HT-29 (cell line): ENCODE measurements around the gene RIPK4. TPM values are rescaled to one million over a fixed set of nuclear protein-coding genes. Genes with fewer than 3 reads are reported as not detected.

ENCODE experiments used
- DNase-seq: peaks from one replicate; pipeline ENCODE4 v3.0.0-alpha.2; 2015; ENCODE audit warnings: low spot score
- total RNA-seq: library from RNA; depleted of rRNA; stranded (reverse); fragments of >200 nt; shearing (Covaris generic); gene quantifications from 2 replicates; pipeline ENCODE4 v1.2.3, GENCODE V29; 2014; rRNA removed

RIPK4 gene
- total RNA-seq, result 54.3 and 60.9 TPM in 2 replicates

- peak; percentile 91 for DNase-seq
Observed at GRCh38 chr21:41766883-41767605, at the start of gene RIPK4. TSS of gene RIPK4 (minus strand) at chr21:41767052. CDS start at chr21:41767041, 11 bp downstream.

DNA sequence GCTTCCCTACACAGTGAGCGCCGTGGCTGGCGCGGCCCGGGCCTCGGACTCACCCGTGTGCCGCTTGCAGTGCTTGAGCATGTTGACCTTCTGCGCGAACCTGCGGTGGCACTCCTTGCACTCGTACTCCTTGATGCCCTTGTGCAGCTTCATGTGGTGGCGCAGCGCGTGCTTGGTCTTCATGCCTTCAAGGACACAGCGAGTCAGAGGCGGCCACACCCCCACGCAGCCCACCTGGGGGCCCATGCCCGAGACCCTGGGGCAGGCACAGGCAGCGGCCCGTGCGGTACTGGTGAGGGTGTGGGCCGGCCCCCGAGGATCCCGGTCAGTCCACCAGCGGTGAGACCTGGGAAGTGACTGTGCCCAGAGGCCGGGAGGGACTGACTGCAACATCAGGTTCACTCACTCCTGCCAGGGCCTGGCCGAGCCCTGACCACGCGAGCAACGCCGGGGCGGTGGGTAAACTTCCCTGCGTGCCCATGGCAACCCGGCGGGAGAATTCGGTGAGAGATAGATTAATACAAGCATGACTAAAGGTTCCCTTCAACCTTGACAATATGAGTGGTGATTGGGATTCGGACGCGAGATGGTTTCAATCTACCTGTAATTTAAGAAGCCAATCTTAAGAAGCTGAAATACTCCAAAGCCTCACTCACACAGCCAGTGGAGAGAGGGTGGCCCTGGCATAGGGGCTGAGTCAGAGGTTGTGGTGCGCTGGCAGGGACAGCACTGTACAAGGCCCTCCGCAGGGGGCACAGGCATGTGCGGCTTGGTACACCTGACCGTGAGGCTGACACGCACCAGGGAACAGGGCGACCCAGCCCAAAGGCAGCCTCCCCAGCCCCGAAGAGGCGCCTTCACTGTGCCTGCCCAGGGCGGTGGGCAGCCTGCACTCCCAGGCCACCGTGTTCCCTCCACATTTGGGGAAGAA lies 49.1 kb upstream of the RIPK4 start:
- no peak for DNase-seq

DNA sequence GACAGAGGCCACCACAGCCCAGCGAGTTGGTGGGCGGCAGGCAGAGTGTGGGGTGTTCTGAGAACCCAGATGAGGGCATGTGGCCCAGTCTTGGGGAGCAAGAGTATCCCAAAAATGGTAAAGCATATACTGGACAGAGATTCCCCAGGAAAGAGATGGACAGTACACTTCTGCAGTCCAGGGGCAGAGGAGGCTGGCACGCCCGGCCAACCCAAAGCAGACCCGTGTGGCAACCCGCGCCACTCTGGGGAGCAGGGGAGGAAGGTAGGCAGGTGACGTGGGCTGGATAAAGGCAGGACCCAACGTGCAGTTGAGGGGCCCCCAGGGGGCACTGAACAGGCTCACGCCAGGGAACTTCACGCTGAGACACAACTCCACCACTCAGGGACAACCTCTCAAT lies 46.4 kb upstream of the RIPK4 start:
- DNase-seq, result no peak

GRCh38 chr21:41812679-41813078 lies 45.8 kb upstream of the RIPK4 start:
- DNase-seq, result no peak

DNA sequence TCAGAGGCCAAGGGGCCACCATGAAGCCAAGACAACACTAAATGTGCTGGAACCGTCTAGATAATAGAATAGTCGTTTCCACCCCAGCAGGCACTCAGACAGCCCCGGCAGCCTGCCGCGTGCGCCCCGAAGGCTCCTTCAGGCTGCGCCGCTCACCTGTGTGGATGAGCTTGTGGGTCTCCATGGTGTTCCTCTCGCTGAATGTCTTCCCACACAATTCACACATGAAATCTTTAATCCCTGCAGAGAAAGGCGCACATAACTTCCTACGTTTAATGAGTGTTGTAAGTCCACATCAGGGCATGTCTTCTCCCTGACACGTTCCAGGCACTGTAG lies 43.7 kb upstream of the RIPK4 start:
- no peak for DNase-seq

DNA sequence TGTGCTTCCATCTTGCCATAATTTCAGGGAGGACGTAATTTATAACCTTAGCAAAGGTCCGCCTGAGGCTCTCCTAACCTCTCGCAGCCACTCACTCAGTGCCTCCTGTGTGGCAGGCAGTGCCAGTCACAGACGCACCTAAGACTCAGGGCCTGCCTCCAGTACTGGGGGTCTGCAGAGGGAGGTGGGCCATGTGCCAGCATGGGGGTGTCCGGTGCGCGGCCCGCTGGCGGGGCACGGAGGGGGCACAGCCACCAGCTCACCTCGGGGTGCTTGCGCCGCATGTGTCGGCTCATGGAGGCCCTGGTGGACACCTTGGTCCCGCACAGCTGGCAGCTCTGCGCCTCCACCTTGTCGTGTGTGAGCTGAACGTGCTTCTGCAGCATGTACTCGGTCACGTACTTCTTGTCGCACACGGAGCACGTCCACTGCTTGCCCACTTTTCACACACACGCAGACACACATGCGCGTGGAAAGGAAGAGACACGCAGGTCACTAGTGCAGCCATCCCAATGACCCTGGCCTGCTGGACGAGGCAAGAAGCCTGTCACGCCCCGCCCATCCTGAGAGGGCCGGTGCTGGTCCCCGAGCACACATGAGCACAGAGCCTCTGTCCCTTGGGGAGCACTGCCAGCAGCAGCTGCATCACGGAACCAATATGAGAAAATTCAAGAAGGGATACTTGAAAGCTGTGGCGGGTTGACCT lies 43.2 kb upstream of the RIPK4 start:
- DNase-seq, result no peak

DNA sequence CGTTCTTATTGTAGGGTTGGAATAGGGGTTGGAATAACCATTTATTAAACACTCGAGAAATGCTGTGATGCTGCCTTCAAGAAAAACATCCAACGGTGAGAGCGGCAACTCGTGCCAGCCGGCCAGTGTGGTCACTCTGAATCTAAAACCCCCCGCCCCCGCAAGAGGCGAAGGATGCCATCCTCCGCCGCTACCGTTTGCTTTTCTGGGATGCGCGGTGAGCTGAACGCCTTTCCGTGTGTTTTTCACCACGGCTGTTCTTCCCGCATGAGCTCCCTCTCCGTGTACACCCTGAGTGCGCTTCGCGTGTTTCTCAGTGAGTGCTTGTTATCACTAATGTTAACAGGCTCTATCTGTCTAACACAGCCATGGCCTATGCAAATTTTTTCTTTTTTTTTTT lies 42.0 kb upstream of the RIPK4 start:
- no peak for DNase-seq

DNA sequence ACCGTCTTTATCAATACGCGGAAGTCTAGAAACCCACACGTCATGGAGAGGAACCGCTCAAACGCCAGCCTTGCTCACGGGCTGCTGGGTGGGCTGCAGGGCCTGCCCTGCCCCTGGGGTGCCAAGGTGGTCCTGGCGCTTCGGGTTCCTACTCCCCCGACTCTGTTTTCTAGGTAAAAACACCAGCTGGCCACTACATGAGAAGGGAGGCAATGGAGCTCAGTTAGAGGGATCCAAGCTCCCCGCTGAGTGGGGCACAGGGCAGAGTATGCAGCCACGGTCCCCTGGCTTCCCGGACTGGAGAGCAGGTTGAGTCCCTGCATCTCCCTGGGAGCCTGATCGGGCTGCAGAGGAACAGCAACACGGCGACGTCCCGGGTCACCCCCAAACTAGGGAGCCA lies 41.2 kb upstream of the RIPK4 start:
- DNase-seq, result no peak

DNA sequence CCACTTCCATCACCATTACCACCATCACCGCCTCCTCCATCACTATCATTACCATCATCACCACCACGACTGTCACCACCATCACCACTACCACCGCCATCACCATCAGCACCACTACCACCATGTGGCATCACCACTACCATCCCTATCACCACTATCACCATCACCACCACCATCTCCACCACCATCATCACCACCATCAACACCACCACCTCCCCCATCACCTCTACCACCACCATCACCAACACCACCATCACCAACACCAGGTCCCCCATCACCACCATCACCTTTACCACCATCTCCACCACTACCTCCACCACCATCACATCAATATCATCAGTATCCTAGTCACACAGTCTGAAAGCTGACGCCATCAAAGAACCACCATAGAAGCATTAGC lies 39.9 kb upstream of the RIPK4 start:
- no peak for DNase-seq

DNA sequence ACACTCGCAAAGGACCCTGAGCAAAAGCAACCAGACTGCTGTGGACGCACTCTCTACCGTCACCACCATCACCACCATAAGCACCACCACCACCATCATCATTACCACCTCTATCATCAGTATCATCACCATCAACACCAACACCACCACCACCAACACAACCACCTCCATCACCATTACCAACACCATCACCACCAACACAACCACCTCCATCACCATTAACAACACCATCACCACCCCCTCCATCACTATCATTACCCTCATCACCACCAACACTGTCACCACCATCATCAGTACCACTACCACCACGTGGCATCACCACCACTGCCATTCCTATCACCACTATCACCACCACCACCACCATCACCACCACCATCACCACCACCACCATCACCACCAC lies 38.8 kb upstream of the RIPK4 start:
- no peak for DNase-seq

DNA sequence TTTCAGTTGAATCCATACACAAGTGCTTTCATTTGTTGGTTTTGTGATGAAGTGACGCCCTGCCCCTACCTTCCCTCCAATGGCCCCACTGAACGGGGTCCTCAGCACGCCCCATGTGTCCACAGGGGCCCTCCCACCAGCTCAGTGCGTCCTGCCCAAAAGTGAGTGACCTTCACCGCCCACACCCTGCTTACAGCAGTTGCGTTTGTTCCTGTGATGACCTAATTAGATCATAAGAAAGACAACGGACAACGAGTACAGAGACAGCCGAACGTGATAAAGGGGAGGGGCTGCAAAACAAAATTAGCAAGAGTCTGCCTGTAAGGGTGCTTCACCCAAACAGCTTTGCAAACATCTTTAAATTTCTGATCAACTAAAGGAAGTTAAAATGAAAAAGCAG lies 38.2 kb upstream of the RIPK4 start:
- DNase-seq, result no peak

GRCh38 chr21:41804381-41804780 lies 37.5 kb upstream of the RIPK4 start:
- DNase-seq, result no peak

GRCh38 chr21:41803316-41803715 lies 36.5 kb upstream of the RIPK4 start:
- DNase-seq, result no peak

DNA sequence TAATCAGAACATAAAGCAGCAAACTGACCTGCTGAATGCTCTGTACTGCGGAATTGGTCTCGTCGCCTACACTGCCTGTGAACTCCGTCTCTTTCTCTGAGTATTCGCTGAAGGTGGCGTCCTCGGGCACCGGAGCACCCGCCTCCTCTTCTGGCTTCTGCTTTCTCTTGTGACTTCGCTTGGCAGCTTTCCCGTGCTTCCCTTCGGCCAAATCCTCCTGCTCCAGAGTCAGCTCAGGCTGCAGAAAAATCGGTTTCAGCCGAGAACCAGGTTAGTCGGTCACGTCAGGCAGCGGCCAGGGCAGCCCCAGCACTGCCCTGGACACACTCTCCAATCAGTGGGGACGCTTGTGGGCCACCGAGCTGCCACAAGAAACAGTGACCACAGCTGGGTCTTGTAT lies 35.8 kb upstream of the RIPK4 start:
- DNase-seq, result no peak

- no peak for DNase-seq
Observed at GRCh38 chr21:41802198-41802584, 35.3 kb upstream of the RIPK4 start.

DNA sequence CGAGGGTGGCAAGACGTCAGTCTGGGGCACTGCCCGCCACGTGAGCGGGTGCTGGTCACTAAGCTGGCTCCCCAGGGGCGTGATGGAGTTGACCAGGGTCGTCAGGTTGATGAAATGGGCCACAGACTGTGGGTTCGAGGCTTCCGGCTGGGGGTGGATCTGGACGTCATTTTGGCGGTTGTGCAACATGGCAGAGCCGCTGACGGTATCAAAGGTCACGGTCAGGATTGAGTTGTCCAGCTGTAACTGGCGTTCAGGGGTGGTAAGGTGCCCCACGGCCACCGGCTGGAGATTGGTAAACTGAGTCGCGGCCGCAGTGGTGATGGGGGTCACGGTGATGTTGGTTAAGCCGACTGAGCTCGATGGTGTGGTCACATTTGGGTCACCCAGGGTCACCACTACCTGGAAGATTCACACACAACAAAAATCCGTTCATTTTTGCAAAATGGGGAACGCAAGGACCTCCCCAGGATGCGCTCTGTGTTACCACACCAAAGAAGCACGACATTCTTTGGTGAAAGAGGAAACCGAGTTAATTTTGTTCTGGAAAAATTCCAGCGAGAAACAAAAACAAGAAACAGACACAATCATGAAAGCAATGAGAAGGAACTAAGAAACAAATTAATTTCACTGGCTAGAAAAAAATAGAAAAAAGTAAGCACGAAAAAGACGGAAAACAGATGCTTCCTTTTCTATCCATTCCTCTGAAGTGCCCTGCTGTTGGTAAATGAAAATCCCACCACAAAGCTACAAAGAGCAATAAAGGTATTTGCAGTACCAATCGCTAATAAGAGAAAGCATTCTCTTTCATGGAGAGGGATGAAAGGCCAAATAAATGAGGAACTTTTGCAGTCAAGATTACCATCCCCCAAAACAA lies 34.7 kb upstream of the RIPK4 start:
- DNase-seq, result no peak

DNA sequence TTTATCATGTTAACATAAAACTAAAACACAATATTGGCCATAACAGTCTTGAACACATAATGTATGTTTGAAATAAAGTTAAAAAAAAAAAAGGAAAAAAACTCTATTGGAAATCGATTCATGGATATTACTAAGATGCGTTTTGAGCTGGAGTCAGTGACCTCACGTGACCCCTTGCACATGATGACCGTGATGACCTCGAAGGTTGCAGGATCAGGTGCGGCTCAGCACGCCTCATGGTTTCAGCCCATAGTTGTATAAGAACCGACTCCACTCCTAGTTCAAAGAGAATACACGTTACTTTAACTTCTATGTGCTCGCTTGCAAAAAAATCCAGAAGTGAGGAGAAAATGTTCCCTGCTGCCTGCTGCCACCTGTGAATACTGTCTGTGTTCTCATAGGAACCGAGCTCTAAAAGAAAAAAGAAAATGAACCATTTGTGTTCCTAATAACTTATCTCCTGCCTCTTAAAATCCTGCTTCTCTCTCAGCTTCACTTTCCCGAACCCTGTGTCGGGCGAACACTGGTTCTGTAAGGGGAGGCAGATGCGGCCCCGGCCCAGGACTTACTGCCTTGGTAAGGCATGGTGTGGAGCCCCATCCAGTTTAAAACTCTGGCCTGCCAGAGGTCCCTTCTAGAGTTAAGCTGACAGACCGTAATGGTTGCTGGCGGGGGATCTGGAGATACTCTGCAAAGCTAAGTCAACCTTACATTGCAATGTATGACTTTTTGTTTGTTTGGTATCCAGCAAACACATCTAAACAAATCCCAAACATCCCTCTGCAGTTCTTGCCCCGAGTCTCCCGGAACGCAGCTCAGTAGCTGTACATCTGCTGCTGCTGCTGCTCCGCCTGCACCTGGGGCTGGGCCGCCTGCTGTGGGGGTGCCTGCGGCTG lies 33.8 kb upstream of the RIPK4 start:
- no peak for DNase-seq

DNA sequence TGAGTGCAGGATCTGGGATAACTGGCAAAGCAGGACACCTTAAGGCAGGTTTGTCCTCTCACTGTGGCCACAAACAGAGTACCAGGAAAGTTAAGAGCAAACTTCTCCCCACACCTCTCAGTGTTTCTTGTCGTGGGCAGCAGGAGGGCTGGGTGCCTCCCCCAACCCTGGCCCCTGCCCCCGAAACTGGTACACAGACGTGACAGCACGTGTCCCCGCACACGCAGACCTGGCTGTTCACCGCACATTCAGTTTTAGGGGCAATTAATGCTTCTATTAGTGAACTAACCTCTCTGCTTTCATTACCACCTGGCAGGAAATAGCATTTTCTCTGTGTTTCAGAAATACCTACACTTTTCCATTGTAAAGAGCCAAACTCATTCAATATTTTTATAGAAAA lies 32.9 kb upstream of the RIPK4 start:
- DNase-seq, result no peak

GRCh38 chr21:41798326-41798725 lies 31.5 kb upstream of the RIPK4 start:
- no peak for DNase-seq

GRCh38 chr21:41796476-41797080 lies 29.7 kb upstream of the RIPK4 start:
- no peak for DNase-seq
